MCF 10A (cell line): ENCODE results near the gene MRPS12. TPM values are rescaled to one million over a fixed set of nuclear protein-coding genes. Genes with fewer than 3 reads are reported as not detected.

Source experiments
- BruUV-seq: library from RNA; stranded (reverse); fragments of 400-500 nt; replicated peaks from 2 replicates; lab custom pipeline; 2021; lab: Mats Ljungman, UMichigan
- CTCF ChIA-PET: fragments of 300-600 bp; sonication (Branson Sonifier 250); formaldehyde crosslinking; extraction: SDS; loops from one replicate; lab custom pipeline; 2021; ENCODE audit warnings: antibody characterized with exemption, inconsistent platforms; lab: Yijun Ruan, JAX
- POLR2A ChIA-PET: fragments of 300-600, 350-650 bp; sonication (Branson Sonifier 250); formaldehyde crosslinking; extraction: SDS; loops from one replicate; lab custom pipeline; 2020; ENCODE audit warnings: antibody characterized with exemption, inconsistent platforms; lab: Yijun Ruan, JAX
- DNase-seq: peaks from one replicate; pipeline ENCODE4 v3.0.0-alpha.2; 2018; ENCODE audit not compliant: unreplicated experiment
- H3K27ac Mint-ChIP-seq: one replicate; pipeline ENCODE4 v1.8.0; 2022; ENCODE audit warnings: mild to moderate bottlenecking, low read depth, mixed read lengths; ENCODE audit not compliant: unreplicated experiment
- H3K27me3 Mint-ChIP-seq: one replicate; pipeline ENCODE4 v1.8.0; 2022; ENCODE audit warnings: mixed read lengths; ENCODE audit not compliant: insufficient read depth, unreplicated experiment
- H3K36me3 Mint-ChIP-seq: one replicate; pipeline ENCODE4 v1.8.0; 2022; ENCODE audit warnings: mild to moderate bottlenecking, moderate library complexity, mixed read lengths; ENCODE audit not compliant: insufficient read depth, unreplicated experiment
- H3K4me1 Mint-ChIP-seq: one replicate; pipeline ENCODE4 v1.8.0; 2022; ENCODE audit warnings: mixed read lengths; ENCODE audit not compliant: insufficient read depth, unreplicated experiment
- H3K4me3 Mint-ChIP-seq: one replicate; pipeline ENCODE4 v1.8.0; 2022; ENCODE audit warnings: mild to moderate bottlenecking, moderate library complexity, mixed read lengths; ENCODE audit not compliant: unreplicated experiment
- H3K9me3 Mint-ChIP-seq: one replicate; pipeline ENCODE4 v1.8.0; 2022; ENCODE audit warnings: mixed read lengths; ENCODE audit not compliant: unreplicated experiment
- intact Hi-C: fragments of 100-400 bp; cut with micrococcal nuclease; formaldehyde crosslinking; loops from 2 replicates; pipeline ENCODE4 v1.14.1; 2022
- total RNA-seq: library from RNA; stranded (reverse); gene quantifications from 2 replicates; pipeline ENCODE4 v1.2.3, GENCODE V29; 2022
- TF ChIP-seq, protein P1 (sequence below): fragments of 200-600 bp; IDR thresholded peaks from one replicate; pipeline ENCODE4 v1.8.0; 2022; ENCODE audit warnings: antibody characterized with exemption, mild to moderate bottlenecking; ENCODE audit not compliant: unreplicated experiment

MRPS12 gene
- total RNA-seq, 1 experiment from 2014 or later: 53.3 TPM

DNA sequence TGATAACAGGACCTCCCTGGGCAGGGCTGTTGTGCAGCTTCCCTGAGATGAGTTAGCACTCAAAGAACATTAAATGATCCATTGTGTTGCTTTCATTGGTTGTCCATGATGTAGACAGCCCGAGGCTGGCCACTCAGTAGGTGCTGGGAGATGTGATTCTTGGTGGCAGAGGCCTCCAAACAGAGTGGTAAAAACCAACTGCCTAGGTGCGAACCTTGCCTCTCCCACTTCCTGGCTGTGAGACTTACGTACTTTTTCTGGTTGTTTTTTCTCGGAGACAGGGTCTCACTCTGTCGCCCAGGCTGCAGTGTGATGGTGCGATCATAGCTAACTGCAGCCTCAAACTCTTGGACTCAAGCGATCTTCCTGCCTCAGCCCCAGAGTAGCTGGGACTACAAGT lies 6.4 kb upstream of the MRPS12 start:
- Mint-ChIP-seq H3K4me1 (peaks cover 6% of the 10 kb centered on the region), H3K27me3 (no peaks in the 10 kb centered on the region), H3K36me3 (peaks cover 26% of the 10 kb centered on the region), H3K9me3 (no peaks in the 10 kb centered on the region), H3K27ac (no peak overlapping the region), H3K4me3 (no peak overlapping the region)
- ChIA-PET CTCF (interaction anchor here (0.8 kb wide), 1 partner anchor 158 kb away, joined by 3 read pairs; no protein-coding TSS in a partner anchor), POLR2A (no interaction called here)
- intact Hi-C loops: no loop called here
- DNase-seq: no peak
- BruUV-seq: no TSS peak
- TF ChIP-seq, protein P1, sequence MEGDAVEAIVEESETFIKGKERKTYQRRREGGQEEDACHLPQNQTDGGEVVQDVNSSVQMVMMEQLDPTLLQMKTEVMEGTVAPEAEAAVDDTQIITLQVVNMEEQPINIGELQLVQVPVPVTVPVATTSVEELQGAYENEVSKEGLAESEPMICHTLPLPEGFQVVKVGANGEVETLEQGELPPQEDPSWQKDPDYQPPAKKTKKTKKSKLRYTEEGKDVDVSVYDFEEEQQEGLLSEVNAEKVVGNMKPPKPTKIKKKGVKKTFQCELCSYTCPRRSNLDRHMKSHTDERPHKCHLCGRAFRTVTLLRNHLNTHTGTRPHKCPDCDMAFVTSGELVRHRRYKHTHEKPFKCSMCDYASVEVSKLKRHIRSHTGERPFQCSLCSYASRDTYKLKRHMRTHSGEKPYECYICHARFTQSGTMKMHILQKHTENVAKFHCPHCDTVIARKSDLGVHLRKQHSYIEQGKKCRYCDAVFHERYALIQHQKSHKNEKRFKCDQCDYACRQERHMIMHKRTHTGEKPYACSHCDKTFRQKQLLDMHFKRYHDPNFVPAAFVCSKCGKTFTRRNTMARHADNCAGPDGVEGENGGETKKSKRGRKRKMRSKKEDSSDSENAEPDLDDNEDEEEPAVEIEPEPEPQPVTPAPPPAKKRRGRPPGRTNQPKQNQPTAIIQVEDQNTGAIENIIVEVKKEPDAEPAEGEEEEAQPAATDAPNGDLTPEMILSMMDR: no peak

DNA sequence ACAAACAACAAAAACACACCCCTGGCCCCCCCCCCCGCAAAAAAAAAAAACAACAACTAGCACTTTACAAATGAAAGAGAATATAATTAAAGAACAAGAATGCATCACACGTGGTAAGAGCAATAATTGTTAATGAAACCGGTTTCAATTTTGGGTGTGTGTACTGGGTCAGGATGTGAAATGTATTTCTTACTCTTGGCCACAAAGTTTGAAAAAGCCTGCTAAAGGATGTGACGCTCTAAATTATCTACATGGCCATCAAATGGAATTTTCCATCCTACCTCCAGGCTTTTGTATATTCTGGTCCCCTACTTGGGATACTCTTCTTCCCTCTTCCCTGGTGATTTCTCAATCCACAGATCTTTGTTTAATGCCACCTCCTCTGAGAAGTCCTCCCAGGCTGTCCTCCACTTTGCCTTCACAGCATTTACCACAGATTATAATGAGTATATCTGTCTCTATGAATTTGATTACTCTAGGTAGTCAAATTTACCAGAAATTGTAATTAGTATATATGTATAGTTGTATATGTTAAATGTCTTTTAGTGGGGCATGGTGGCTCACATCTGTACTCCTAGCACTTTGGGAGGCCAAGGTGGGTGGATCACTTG lies 2.2 kb upstream of the MRPS12 start:
- no TSS peak for BruUV-seq
- intact Hi-C loops: no loop called here
- POLR2A ChIA-PET: interaction anchor here (3.3 kb wide), 1 partner anchor 28 kb away, joined by 35 read pairs; the partner anchor contains the start of genes NFKBIB and SIRT2
- Mint-ChIP-seq H3K27me3 (no peaks in the 10 kb centered on the region), H3K36me3 (peaks cover 23% of the 10 kb centered on the region), H3K4me1 (peaks cover 14% of the 10 kb centered on the region), H3K4me3 (no peak overlapping the region), H3K27ac (no peak overlapping the region), H3K9me3 (no peaks in the 10 kb centered on the region)
- DNase-seq: no peak
- CTCF ChIA-PET: interaction anchor here (0.7 to 1.4 kb wide), 3 partner anchors 28 to 526 kb away, joined by 4 to 11 read pairs (median 5); partner anchors contain the start of genes FAM98C and NFKBIB
- TF ChIP-seq, protein P1: no peak

DNA sequence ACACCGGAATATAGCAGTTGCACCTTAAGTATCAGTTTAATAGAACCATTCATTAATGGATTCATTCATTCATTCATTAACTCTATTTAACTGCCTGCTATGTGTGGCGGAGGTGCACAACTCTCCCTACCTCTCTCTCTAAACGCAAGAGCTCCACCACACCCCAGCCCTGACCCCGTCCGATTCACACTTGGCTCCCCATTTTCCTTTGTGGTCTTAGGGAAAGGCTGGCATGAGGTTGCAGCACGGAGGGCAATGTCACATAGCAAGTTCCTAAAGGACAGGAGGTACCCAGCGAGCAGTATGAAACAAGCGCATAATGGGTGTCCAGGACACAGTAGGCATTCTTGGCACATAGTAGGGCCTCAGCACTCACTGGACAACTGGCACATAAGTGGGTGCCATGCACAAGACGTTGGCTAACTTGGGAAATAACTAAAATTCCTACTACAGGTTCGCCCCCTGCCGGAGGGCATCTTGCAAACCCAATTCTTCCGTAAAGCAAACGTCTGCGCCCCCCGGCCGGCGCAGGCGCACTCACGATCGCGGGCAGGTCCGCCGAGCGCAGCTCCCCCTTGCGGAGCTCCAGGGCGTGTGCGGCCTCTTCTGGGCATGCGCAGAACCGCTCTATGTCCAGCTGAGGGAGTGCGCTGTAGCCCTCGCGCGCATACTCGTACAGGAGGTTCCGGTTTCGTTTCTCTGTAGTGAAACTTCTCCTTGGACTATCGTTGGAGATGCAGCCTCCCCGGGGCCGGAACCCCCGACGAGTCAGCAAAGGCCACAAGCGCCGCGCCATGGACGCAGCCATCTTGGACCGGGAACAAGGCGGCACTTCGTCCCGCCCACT lies 592 bp upstream of the MRPS12 start, which contains the start of gene SARS2:
TSS of gene SARS2 (minus strand) at position 835 of the 847 bp plus-strand sequence. CDS start at position 808, 27 bp downstream.
- BruUV-seq: no TSS peak

More for the DNA sequence above, 592 bp upstream of the MRPS12 start, which contains the start of gene SARS2:
- Mint-ChIP-seq H3K27ac (peak within 1 kb of the TSS; percentile 95), H3K4me1 (peaks cover 14% of the 10 kb centered on the region), H3K27me3 (no peaks in the 10 kb centered on the region), H3K9me3 (peaks cover 7% of the 10 kb centered on the region), H3K36me3 (peaks cover 24% of the 10 kb centered on the region), H3K4me3 (peak within 1 kb of the TSS; percentile 85)
- CTCF ChIA-PET: interaction anchor here (0.6 to 2.3 kb wide), 43 partner anchors 11 to 795 kb away, joined by 3 to 16 read pairs (median 3); partner anchors contain the start of genes FAM98C and NFKBIB
- intact Hi-C loops: loop anchor here (1.0 to 10.0 kb wide), 6 partner anchors 29 to 695 kb away; partner anchors contain the start of gene FAM98C
- POLR2A ChIA-PET: interaction anchor here (0.6 to 3.3 kb wide), 30 partner anchors 10 to 684 kb away, joined by 3 to 35 read pairs (median 5); partner anchors contain the start of genes ACTN4, ECH1, EIF3K and FAM98C
- DNase-seq: peak; percentile 93
- TF ChIP-seq, protein P1: peak; percentile 95
